Astrocyte (in vitro differentiated cells and primary cell): ENCODE measurements around the gene GRM2. TPM values are rescaled to one million over a fixed set of nuclear protein-coding genes. Genes with fewer than 3 reads are reported as not detected.

Experiments used
- DNase-seq: peaks from one replicate; pipeline ENCODE4 v3.0.0-alpha.2; 2010; ENCODE audit warnings: low read depth
- FAIRE-seq: peaks from 2 replicates; lab custom pipeline; 2011; peaks lifted over from hg19 to GRCh38; lab: Jason Lieb, UNC
- H2AFZ ChIP-seq: 2 replicates; pipeline ENCODE4 v1.6.0; 2012; ENCODE audit warnings: low read depth, low read length, inconsistent platforms
- H3K27ac ChIP-seq: 2 replicates; pipeline ENCODE4 v1.5.1; 2011; ENCODE audit warnings: low read depth, low read length, inconsistent platforms
- H3K27me3 ChIP-seq: 2 replicates; pipeline ENCODE4 v1.6.0; 2011; ENCODE audit warnings: low read length, inconsistent platforms; ENCODE audit not compliant: insufficient read depth
- H3K36me3 ChIP-seq: 2 replicates; pipeline ENCODE4 v1.5.1; 2011; ENCODE audit warnings: low read length, inconsistent platforms; ENCODE audit not compliant: insufficient read depth
- H3K4me1 ChIP-seq: 2 replicates; pipeline ENCODE4 v1.5.1; 2011; ENCODE audit warnings: low read length, inconsistent platforms; ENCODE audit not compliant: insufficient read depth
- H3K4me2 ChIP-seq: 2 replicates; pipeline ENCODE4 v1.6.0; 2012; ENCODE audit warnings: low read length, inconsistent platforms
- H3K4me3 ChIP-seq: 2 replicates; pipeline ENCODE4 v1.5.1; 2011; ENCODE audit warnings: low read depth, mild to moderate bottlenecking, low read length, inconsistent platforms; ENCODE audit not compliant: insufficient read depth
- H3K79me2 ChIP-seq: 2 replicates; pipeline ENCODE4 v1.6.0; 2012; ENCODE audit warnings: mild to moderate bottlenecking, low read length, inconsistent platforms; ENCODE audit not compliant: insufficient read depth
- H3K9ac ChIP-seq: 2 replicates; pipeline ENCODE4 v1.6.0; 2012; ENCODE audit warnings: mild to moderate bottlenecking, low read length, inconsistent platforms
- H3K9me3 ChIP-seq: 2 replicates; pipeline ENCODE4 v1.5.1; 2012; ENCODE audit warnings: low read depth, mild to moderate bottlenecking, low read length, inconsistent platforms; ENCODE audit not compliant: insufficient read depth
- H4K20me1 ChIP-seq: 2 replicates; pipeline ENCODE4 v1.6.0; 2012; ENCODE audit warnings: low read length, inconsistent platforms; ENCODE audit not compliant: insufficient read depth
- H3K27ac Mint-ChIP-seq: one replicate; pipeline ENCODE4 v1.8.0; 2021; ENCODE audit warnings: mild to moderate bottlenecking, mixed read lengths; ENCODE audit not compliant: unreplicated experiment
- H3K27me3 Mint-ChIP-seq: one replicate; pipeline ENCODE4 v1.8.0; 2021; ENCODE audit warnings: low read depth, mixed read lengths; ENCODE audit not compliant: unreplicated experiment
- H3K36me3 Mint-ChIP-seq: one replicate; pipeline ENCODE4 v1.8.0; 2021; ENCODE audit warnings: low read depth, mixed read lengths; ENCODE audit not compliant: unreplicated experiment
- H3K4me1 Mint-ChIP-seq: one replicate; pipeline ENCODE4 v1.8.0; 2021; ENCODE audit warnings: low read depth, mixed read lengths; ENCODE audit not compliant: unreplicated experiment
- H3K4me3 Mint-ChIP-seq: one replicate; pipeline ENCODE4 v1.8.0; 2021; ENCODE audit warnings: mild to moderate bottlenecking, moderate library complexity, mixed read lengths; ENCODE audit not compliant: unreplicated experiment
- H3K9me3 Mint-ChIP-seq: one replicate; pipeline ENCODE4 v1.8.0; 2021; ENCODE audit warnings: mild to moderate bottlenecking, mixed read lengths; ENCODE audit not compliant: unreplicated experiment
- CTCF ChIP-seq: IDR thresholded peaks from 2 replicates; pipeline ENCODE4 v1.5.1; 2011; ENCODE audit warnings: low read depth, mild to moderate bottlenecking, inconsistent platforms, low read length, moderate library complexity; ENCODE audit not compliant: insufficient read depth
- EZH2 ChIP-seq: IDR thresholded peaks from 2 replicates; pipeline ENCODE4 v1.6.1; 2012; ENCODE audit warnings: mild to moderate bottlenecking, low read length, inconsistent platforms; ENCODE audit not compliant: insufficient read depth
- total RNA-seq: library from RNA; stranded (reverse); gene quantifications from 2 replicates; pipeline ENCODE4 v1.2.1, GENCODE V29; 2021

The GRM2 gene
- total RNA-seq, 1 donor from 2014 or later = 0.25 TPM

GRCh38 chr3:51671734-51672475 is 35.0 kb upstream of the GRM2 start:
- Histone ChIP-seq H4K20me1 (peaks cover 49% of the 10 kb centered on the region), H3K79me2 (peaks cover 13% of the 10 kb centered on the region), H3K4me1 (peaks cover 22% of the 10 kb centered on the region), H3K4me2 (peak overlapping the region; percentile 96), H3K36me3 (no peaks in the 10 kb centered on the region), H3K27me3 (no peaks in the 10 kb centered on the region), H2AFZ (peak overlapping the region; percentile 94), H3K9me3 (no peaks in the 10 kb centered on the region), H3K4me3 (peak overlapping the region; percentile 88), H3K9ac (peak overlapping the region; percentile 91), H3K27ac (peak overlapping the region; percentile 62)
- no peak for FAIRE-seq
- peak; percentile 42 for DNase-seq
- no peaks in the 10 kb centered on the region for H3K27me3 Mint-ChIP-seq
- H3K4me1 Mint-ChIP-seq = peaks cover 22% of the 10 kb centered on the region
- peak overlapping the region; percentile 80 for H3K27ac Mint-ChIP-seq
- TF ChIP-seq EZH2 (no peak), CTCF (no peak)
- peaks cover 10% of the 10 kb centered on the region for H3K36me3 Mint-ChIP-seq
- peak overlapping the region; percentile 86 for H3K4me3 Mint-ChIP-seq
- no peaks in the 10 kb centered on the region for H3K9me3 Mint-ChIP-seq

GRCh38 chr3:51673181-51673801 is 33.6 kb upstream of the GRM2 start:
- H3K4me3 Mint-ChIP-seq = peak overlapping the region; percentile 30
- peaks cover 58% of the 10 kb centered on the region for H4K20me1 ChIP-seq
- no peaks in the 10 kb centered on the region for H3K27me3 ChIP-seq
- H3K9me3 ChIP-seq = no peaks in the 10 kb centered on the region
- no peak for FAIRE-seq
- H3K9me3 Mint-ChIP-seq = no peaks in the 10 kb centered on the region
- TF ChIP-seq CTCF (no peak), EZH2 (no peak)
- H3K27ac Mint-ChIP-seq = no peak overlapping the region
- H3K27ac ChIP-seq = no peak overlapping the region
- no peak overlapping the region for H2AFZ ChIP-seq
- peaks cover 13% of the 10 kb centered on the region for H3K79me2 ChIP-seq
- H3K4me2 ChIP-seq = no peak overlapping the region
- peaks cover 6% of the 10 kb centered on the region for H3K36me3 Mint-ChIP-seq
- peaks cover 22% of the 10 kb centered on the region for H3K4me1 ChIP-seq
- DNase-seq = no peak
- no peak overlapping the region for H3K4me3 ChIP-seq
- no peaks in the 10 kb centered on the region for H3K27me3 Mint-ChIP-seq
- no peak overlapping the region for H3K9ac ChIP-seq
- peaks cover 22% of the 10 kb centered on the region for H3K4me1 Mint-ChIP-seq
- H3K36me3 ChIP-seq = no peaks in the 10 kb centered on the region
